GM12878 (cell line): ENCODE data around the gene NFKBIA. TPM values are rescaled to one million over a fixed set of nuclear protein-coding genes. Genes with fewer than 3 reads are reported as not detected.

Experiments used
- ATAC-seq: fragments of 200-7000 bp; cut with Tn5 transposase; 3 replicates; pipeline ENCODE4 v1.9.1; 2020; ENCODE audit warnings: mild to moderate bottlenecking, moderate library complexity
- BruUV-seq: library from RNA; stranded (reverse); fragments of 400-500 nt; replicated peaks from 2 replicates; lab custom pipeline; 2021; lab: Mats Ljungman, UMichigan
- CTCF ChIA-PET: fragments of 300-600 bp; sonication (Branson Sonifier 250); formaldehyde crosslinking; extraction: SDS; loops from one replicate; lab custom pipeline; 2021; ENCODE audit warnings: inconsistent platforms; lab: Yijun Ruan, JAX
- POLR2A ChIA-PET: fragments of 350-600 bp; formaldehyde crosslinking; extraction: SDS; loops from one replicate; lab custom pipeline; 2021; ENCODE audit warnings: inconsistent platforms; lab: Charles Lee
- RAD21 ChIA-PET: fragments of 300-600 bp; sonication (Branson Sonifier 250); formaldehyde crosslinking; loops from one replicate; lab custom pipeline; 2023; ENCODE audit warnings: antibody characterized with exemption; ENCODE audit not compliant: unreplicated experiment; lab: Charles Lee
- SMC1A ChIA-PET: fragments of 300-600 bp; sonication (Branson Sonifier 250); formaldehyde crosslinking; loops from one replicate; lab custom pipeline; 2023; ENCODE audit not compliant: unreplicated experiment, uncharacterized antibody; lab: Charles Lee
- DNase-seq: peaks from one replicate; pipeline ENCODE4 v3.0.0-alpha.2; 2011; ENCODE audit warnings: low read depth, low spot score
- FAIRE-seq: peaks from 3 replicates; lab custom pipeline; 2011; peaks lifted over from hg19 to GRCh38; lab: Jason Lieb, UNC
- H2AFZ ChIP-seq: 2 replicates; pipeline ENCODE4 v1.6.0; 2011; ENCODE audit warnings: low read depth, low read length, control low read depth; ENCODE audit not compliant: control insufficient read depth
- H3K27ac ChIP-seq: 2 replicates; pipeline ENCODE4 v1.5.1; 2011; ENCODE audit warnings: control low read depth; ENCODE audit not compliant: control insufficient read depth, insufficient read depth
- H3K27me3 ChIP-seq, 2 experiments: replicated peaks in 1 of 2; 2 replicates each; pipeline versions ENCODE4 v1.6.0 to v1.6.1; 2011; ENCODE audit warnings: low read length in 1 of 2; ENCODE audit not compliant: control insufficient read depth in 2 of 2, insufficient read depth in 2 of 2
- H3K36me3 ChIP-seq, 2 experiments: 2 replicates each; pipeline ENCODE4 v1.5.1; 2011; ENCODE audit warnings: low read length in 1 of 2; ENCODE audit not compliant: control insufficient read depth in 2 of 2, insufficient read depth in 2 of 2
- H3K4me1 ChIP-seq: 2 replicates; pipeline ENCODE4 v1.6.1; 2011; ENCODE audit warnings: mild to moderate bottlenecking, low read length, moderate library complexity, mixed read lengths; ENCODE audit not compliant: control insufficient read depth, insufficient read depth
- H3K4me2 ChIP-seq: 2 replicates; pipeline ENCODE4 v1.6.0; 2011; ENCODE audit warnings: control low read depth; ENCODE audit not compliant: control insufficient read depth, insufficient read depth
- H3K4me3 ChIP-seq: fragments of 200-600 bp; sonication (generic); 2 replicates; pipeline ENCODE4 v1.5.1; 2016
- H3K79me2 ChIP-seq: 2 replicates; pipeline ENCODE4 v1.6.0; 2011; ENCODE audit warnings: low read length; ENCODE audit not compliant: control insufficient read depth, insufficient read depth
- H3K9ac ChIP-seq: 2 replicates; pipeline ENCODE4 v1.8.0; 2011; ENCODE audit warnings: low read length, control low read depth, mixed read lengths; ENCODE audit not compliant: control insufficient read depth, insufficient read depth
- H3K9me3 ChIP-seq: replicated peaks from 3 replicates; pipeline ENCODE4 v1.5.1; 2011; ENCODE audit warnings: mild to moderate bottlenecking, low read length; ENCODE audit not compliant: control insufficient read depth, insufficient read depth
- H4K20me1 ChIP-seq: 2 replicates; pipeline ENCODE4 v1.6.0; 2011; ENCODE audit not compliant: control insufficient read depth, insufficient read depth
- SMARCA5 ChIP-seq: fragments of 450-650 bp; IDR thresholded peaks from 2 replicates; pipeline ENCODE4 v1.6.1; 2017; ENCODE audit warnings: mild to moderate bottlenecking
- SREBF2 ChIP-seq: IDR thresholded peaks from 2 replicates; pipeline ENCODE4 v1.6.1; 2012; ENCODE audit warnings: mild to moderate bottlenecking, low read length
- SUZ12 ChIP-seq: fragments of 200-600 bp; sonication (generic); IDR thresholded peaks from one replicate; pipeline ENCODE4 v1.6.1; 2018; ENCODE audit warnings: antibody characterized with exemption, mild to moderate bottlenecking; ENCODE audit not compliant: unreplicated experiment
- ZBED1 ChIP-seq: IDR thresholded peaks from 2 replicates; pipeline ENCODE4 v1.6.1; 2016; ENCODE audit warnings: borderline replicate concordance
- ZBTB40 ChIP-seq: fragments of 450-650 bp; IDR thresholded peaks from 2 replicates; pipeline ENCODE4 v1.6.1; 2016; ENCODE audit warnings: mild to moderate bottlenecking, moderate library complexity, borderline replicate concordance
- ZNF217 ChIP-seq: fragments of 450-650 bp; IDR thresholded peaks from 2 replicates; pipeline ENCODE4 v1.6.1; 2017; ENCODE audit warnings: antibody characterized with exemption, mild to moderate bottlenecking
- WGBS: methylation state at CpG from one replicate; pipeline ENCODE4 v1.1.6; 2016; ENCODE audit warnings: low lambda C conversion rate; ENCODE audit not compliant: insufficient replicate concordance, insufficient coverage; ENCODE audit errors: missing lambda C conversion rate; 5-methylcytosine and 5-hydroxymethylcytosine counted together
- in situ Hi-C: fragments of 300-500 bp; cut with MboI; formaldehyde crosslinking; loops from 9 replicates; pipeline ENCODE4 v1.14.3; 2018; ENCODE audit warnings: mixed read lengths
- intact Hi-C: fragments of 100-400 bp; cut with micrococcal nuclease; formaldehyde crosslinking; loops from one replicate; pipeline ENCODE4 v1.14.2; 2022; ENCODE audit not compliant: unreplicated experiment
- polyA plus RNA-seq, 11 experiments: library from polyadenylated mRNA; depleted of rRNA in 4 of 11; unstranded in 6 of 11; stranded (reverse) in 5 of 11; fragments of >200 nt; fragmentation: Nextera tagmentation in 4 of 11; fragmentation: Illumina TruSeq in 1 of 11; extraction: Ambion mirVana in 4 of 11; extraction: Trizol in 1 of 11; gene quantifications; 1 replicate in 1 of 11; 2 replicates in 10 of 11; pipeline versions ENCODE4 v1.2.1 to v1.2.3, GENCODE V29; 2011 to 2016; ENCODE audit warnings: inconsistent platforms in 2 of 11, missing spikeins in 2 of 11, low read depth in 1 of 11
- total RNA-seq, 4 experiments: library from RNA; depleted of rRNA in 3 of 4; stranded (reverse); fragments of >200 nt in 3 of 4; fragmentation: Illumina TruSeq in 1 of 4; extraction: Trizol in 1 of 4; gene quantifications; 2 replicates each; pipeline versions ENCODE4 v1.2.1 to v1.2.3, GENCODE V29; 2013 to 2021

The NFKBIA gene
- total and polyA plus RNA-seq, 10 of the 15 experiments (the other 5 are each of a cell fraction or from before 2014, with no cell fraction given): 123 to 419 (median 267) TPM

GRCh38 chr14:35389315-35389667, 15.3 kb downstream of the NFKBIA start:
- BruUV-seq: no TSS peak
- TF ChIP-seq ZNF217: no peak
- TF ChIP-seq SREBF2: no peak
- TF ChIP-seq SUZ12: no peak
- TF ChIP-seq ZBED1: no peak
- no peak for TF ChIP-seq ZBTB40
- no peak for TF ChIP-seq SMARCA5
- Histone ChIP-seq H4K20me1 (no peaks in the 10 kb centered on the region), H3K9me3 (no peaks in the 10 kb centered on the region), H3K4me2 (no peak overlapping the region), H3K36me3 (no peaks in the 10 kb centered on the region), H3K27ac (no peak overlapping the region), H3K4me1 (no peaks in the 10 kb centered on the region), H2AFZ (no peak overlapping the region), H3K27me3 (no peaks in the 10 kb centered on the region), H3K79me2 (no peaks in the 10 kb centered on the region), H3K4me3 (no peak overlapping the region), H3K9ac (no peak overlapping the region)
- ChIA-PET SMC1A (interaction anchor here (1.2 to 1.4 kb wide), 2 partner anchors 14 to 25 kb away, joined by 4 to 5 read pairs; no protein-coding TSS in a partner anchor), CTCF (interaction anchor here (0.6 kb wide), 1 partner anchor 249 kb away, joined by 3 read pairs; no protein-coding TSS in a partner anchor), RAD21 (no interaction called here), POLR2A (no interaction called here)
- ATAC-seq: no peak
- 89% methylated on average over 9 of the region's 9 CpGs for WGBS
- intact Hi-C loops: no loop called here
- no peak for FAIRE-seq
- in situ Hi-C loops: no loop called here
- no peak for DNase-seq
